ENCODE data around the gene SLC47A2. TPM values are rescaled to one million over a fixed set of nuclear protein-coding genes. Genes with fewer than 3 reads are reported as not detected.
"Not testable (repeated sequence)": the region's sequence is repeated elsewhere in the genome, so short reads cannot be mapped to it uniquely, and the experiment has no call there.

The SLC47A2 gene, protein sequence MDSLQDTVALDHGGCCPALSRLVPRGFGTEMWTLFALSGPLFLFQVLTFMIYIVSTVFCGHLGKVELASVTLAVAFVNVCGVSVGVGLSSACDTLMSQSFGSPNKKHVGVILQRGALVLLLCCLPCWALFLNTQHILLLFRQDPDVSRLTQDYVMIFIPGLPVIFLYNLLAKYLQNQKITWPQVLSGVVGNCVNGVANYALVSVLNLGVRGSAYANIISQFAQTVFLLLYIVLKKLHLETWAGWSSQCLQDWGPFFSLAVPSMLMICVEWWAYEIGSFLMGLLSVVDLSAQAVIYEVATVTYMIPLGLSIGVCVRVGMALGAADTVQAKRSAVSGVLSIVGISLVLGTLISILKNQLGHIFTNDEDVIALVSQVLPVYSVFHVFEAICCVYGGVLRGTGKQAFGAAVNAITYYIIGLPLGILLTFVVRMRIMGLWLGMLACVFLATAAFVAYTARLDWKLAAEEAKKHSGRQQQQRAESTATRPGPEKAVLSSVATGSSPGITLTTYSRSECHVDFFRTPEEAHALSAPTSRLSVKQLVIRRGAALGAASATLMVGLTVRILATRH
- total RNA-seq = under 1 TPM in 1 of 2 donors, not detected in 1; 0.18 TPM
- under 1 TPM; 0.02 to 0.06 TPM for polyA plus RNA-seq
- long read RNA-seq, donor 1 = 0 reads
- long read RNA-seq, donor 2 = 0 reads
- long read RNA-seq, donor 3 = 0 reads
- long read RNA-seq, donor 4 = 0 reads
- long read RNA-seq, donor 5 = 0 reads

DNA sequence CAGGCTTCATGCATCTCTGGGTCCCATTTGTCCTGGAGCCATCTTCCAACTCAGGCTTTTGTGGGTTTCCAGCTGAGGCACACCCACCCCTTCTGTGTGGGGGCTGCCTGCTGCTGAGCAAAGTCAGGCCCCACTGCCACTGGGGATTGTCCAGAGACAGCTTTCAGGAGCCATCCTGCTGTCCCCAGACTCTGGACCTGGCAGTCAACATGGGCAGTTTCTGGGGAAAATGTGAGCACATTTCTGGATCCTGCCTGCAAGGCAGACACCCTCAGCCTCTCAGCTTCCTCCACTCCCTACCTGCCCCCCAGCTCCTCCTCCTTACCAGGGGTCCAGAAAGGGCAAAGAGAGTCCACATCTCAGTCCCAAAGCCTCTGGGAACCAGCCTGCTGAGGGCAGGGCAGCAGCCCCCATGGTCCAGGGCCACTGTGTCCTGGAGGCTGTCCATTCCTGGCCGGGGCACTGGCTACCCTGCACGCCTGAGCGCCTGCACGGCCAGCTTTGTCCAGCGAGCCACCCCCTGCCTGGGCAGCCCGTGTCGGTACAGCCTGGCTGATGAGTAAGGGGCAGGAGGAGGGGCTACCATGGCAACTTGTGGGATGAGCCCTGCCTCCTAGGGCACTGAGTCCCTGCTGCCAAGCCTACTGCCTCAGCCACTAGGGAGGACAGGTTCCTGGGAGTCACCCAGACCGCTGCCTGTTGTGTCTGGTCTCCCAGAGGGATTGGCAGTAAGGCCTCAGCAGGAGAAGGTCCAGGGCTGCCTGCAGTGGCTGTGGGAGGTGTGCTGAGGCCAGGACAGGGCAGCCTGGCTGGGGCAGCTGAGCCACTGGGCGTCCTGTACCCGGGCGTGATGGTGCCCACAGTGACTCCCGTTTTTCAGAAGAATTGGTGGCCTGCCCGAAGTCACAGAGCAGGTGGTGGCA lies at the start of gene SLC47A2:
Gene SLC47A2 (minus strand): TSS at position 477 of the 923 bp plus-strand sequence. CDS start 29 bp downstream, at position 448.
- H3K4me1 ChIP-seq (ENCODE audit: control insufficient read depth in 5 of 5, insufficient read depth in 5 of 5, low read length in 5 of 5) = peaks cover 0 to 8% (median 5%) of the 10 kb centered on the region in 5 donors
- H3K36me3 ChIP-seq (ENCODE audit: control insufficient read depth in 4 of 4, insufficient read depth in 4 of 4, low read length in 4 of 4) = no peaks in the 10 kb centered on the region
- no peak within 1 kb of the TSS for H3K27ac ChIP-seq (ENCODE audit: low read depth in 1 of 2, low read length in 1 of 2)
- DNase-seq (no peak), ATAC-seq (ENCODE audit: insufficient read depth, low FRiP score) (no peak)
- WGBS, 2 donors = 83 to 86% methylated on average over 13 of the region's 13 CpGs
- TF ChIP-seq, protein P1, sequence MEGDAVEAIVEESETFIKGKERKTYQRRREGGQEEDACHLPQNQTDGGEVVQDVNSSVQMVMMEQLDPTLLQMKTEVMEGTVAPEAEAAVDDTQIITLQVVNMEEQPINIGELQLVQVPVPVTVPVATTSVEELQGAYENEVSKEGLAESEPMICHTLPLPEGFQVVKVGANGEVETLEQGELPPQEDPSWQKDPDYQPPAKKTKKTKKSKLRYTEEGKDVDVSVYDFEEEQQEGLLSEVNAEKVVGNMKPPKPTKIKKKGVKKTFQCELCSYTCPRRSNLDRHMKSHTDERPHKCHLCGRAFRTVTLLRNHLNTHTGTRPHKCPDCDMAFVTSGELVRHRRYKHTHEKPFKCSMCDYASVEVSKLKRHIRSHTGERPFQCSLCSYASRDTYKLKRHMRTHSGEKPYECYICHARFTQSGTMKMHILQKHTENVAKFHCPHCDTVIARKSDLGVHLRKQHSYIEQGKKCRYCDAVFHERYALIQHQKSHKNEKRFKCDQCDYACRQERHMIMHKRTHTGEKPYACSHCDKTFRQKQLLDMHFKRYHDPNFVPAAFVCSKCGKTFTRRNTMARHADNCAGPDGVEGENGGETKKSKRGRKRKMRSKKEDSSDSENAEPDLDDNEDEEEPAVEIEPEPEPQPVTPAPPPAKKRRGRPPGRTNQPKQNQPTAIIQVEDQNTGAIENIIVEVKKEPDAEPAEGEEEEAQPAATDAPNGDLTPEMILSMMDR (IDR thresholded peaks at IDR 0.05; ENCODE audit: control extremely low read depth, extremely low read depth) = no peak
- no peak within 1 kb of the TSS for H3K9ac ChIP-seq (ENCODE audit: insufficient read depth in 1 of 2, low read length in 2 of 2)
- no peak within 1 kb of the TSS for H3K4me3 ChIP-seq
- H3K27me3 ChIP-seq (ENCODE audit: control insufficient read depth in 3 of 3, insufficient read depth in 3 of 3, low read length in 2 of 3) = no peaks in the 10 kb centered on the region
- H3K9me3 ChIP-seq (ENCODE audit: control insufficient read depth in 4 of 4, insufficient read depth in 3 of 4, low read length in 3 of 4) = peaks cover 0 to 1% (median 0%) of the 10 kb centered on the region in 4 donors

DNA sequence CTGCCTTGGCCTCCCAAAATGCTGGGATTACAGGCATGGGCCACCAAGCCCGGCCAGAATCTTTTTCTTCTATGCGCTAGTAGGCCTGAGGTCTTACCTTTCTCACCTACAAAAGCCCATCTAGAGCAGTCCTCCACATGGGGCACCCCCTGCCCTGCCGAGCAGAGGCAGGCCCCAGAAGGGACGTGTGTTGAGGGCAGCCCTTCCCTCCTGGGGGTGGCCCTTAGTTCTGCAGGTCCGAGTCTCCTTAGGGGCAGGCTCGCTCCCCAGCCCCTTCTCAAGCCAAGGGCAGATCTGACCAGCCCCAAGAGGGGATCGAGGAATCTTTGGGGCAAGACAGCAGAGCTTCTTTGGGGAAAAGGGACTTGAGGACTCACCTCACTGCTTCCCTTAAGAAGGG lies 49.6 kb upstream of the SLC47A2 start:
- WGBS, 2 donors = 68 to 75% methylated on average over 7 of the region's 7 CpGs
- Histone ChIP-seq H3K9ac (ENCODE audit: insufficient read depth in 1 of 2, low read length in 2 of 2) (no peak overlapping the region), H3K4me1 (ENCODE audit: control insufficient read depth in 5 of 5, insufficient read depth in 5 of 5, low read length in 5 of 5) (peaks cover 0 to 8% (median 0%) of the 10 kb centered on the region in 5 donors), H3K36me3 (ENCODE audit: control insufficient read depth in 4 of 4, insufficient read depth in 4 of 4, low read length in 4 of 4) (no peaks in the 10 kb centered on the region), H3K27me3 (ENCODE audit: control insufficient read depth in 3 of 3, insufficient read depth in 3 of 3, low read length in 2 of 3) (no peaks in the 10 kb centered on the region), H3K9me3 (ENCODE audit: control insufficient read depth in 4 of 4, insufficient read depth in 3 of 4, low read length in 3 of 4) (no peaks in the 10 kb centered on the region), H3K27ac (ENCODE audit: low read depth in 1 of 2, low read length in 1 of 2) (no peak overlapping the region), H3K4me3 (no peak overlapping the region)
- TF ChIP-seq, protein P1 (IDR thresholded peaks at IDR 0.05; ENCODE audit: control extremely low read depth, extremely low read depth) = no peak
- no peak for ATAC-seq (ENCODE audit: insufficient read depth, low FRiP score)
- no peak for DNase-seq

DNA sequence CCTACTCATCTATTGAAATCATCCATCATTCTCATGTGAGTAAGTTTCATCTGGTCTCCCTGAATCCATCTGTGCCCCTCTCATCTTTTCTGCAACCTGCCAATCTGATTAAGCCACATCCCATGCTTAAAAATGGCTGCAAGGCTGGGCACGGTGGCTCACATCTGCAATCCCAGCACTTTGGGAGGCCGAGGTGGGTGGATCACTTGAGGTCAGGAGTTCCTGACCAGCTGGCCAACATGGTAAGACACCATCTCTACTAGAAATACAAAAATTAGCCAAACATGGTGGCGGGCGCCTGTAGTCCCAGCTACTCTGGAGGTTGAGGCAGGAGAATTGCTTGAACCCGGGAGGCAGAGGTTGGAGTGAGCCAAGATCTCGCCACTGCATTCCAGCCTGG lies 47.6 kb upstream of the SLC47A2 start:
- not testable (repeated sequence) for H3K27me3 ChIP-seq (ENCODE audit: control insufficient read depth in 3 of 3, insufficient read depth in 3 of 3, low read length in 2 of 3); DNase-seq; H3K9me3 ChIP-seq (ENCODE audit: control insufficient read depth in 4 of 4, insufficient read depth in 3 of 4, low read length in 3 of 4); H3K9ac ChIP-seq (ENCODE audit: insufficient read depth in 1 of 2, low read length in 2 of 2); H3K4me1 ChIP-seq (ENCODE audit: control insufficient read depth in 5 of 5, insufficient read depth in 5 of 5, low read length in 5 of 5); H3K27ac ChIP-seq (ENCODE audit: low read depth in 1 of 2, low read length in 1 of 2); ATAC-seq (ENCODE audit: insufficient read depth, low FRiP score); H3K4me3 ChIP-seq; H3K36me3 ChIP-seq (ENCODE audit: control insufficient read depth in 4 of 4, insufficient read depth in 4 of 4, low read length in 4 of 4)
- WGBS, 2 donors = 92 to 97% methylated on average over 6 of the region's 6 CpGs
